NCI-H1930 (cell line): ENCODE results near the gene C19orf18.
"Not testable (repeated sequence)": the region's sequence is repeated elsewhere in the genome, so short reads cannot be mapped to it uniquely, and the experiment has no call there.

Experiments used
- DNase-seq, 2 experiments: peaks; one replicate each; lab custom pipeline; 2025; lab: John Stamatoyannopoulos, UW

C19orf18 gene

GRCh38 chr19:57974434-57974833, at the start of gene C19orf18:
C19orf18 (minus strand) TSS chr19:57974534; CDS start chr19:57974432, 102 bp downstream.
- DNase-seq, result no peak

- no peak for DNase-seq
Observed at GRCh38 chr19:58022283-58022660, 47.9 kb upstream of the C19orf18 start.

GRCh38 chr19:58021541-58022282, 47.4 kb upstream of the C19orf18 start:
- peak; percentile 31 to 69 for DNase-seq

- no peak for DNase-seq
Observed at GRCh38 chr19:58020129-58020528, 45.8 kb upstream of the C19orf18 start.

GRCh38 chr19:58014141-58014540, 39.8 kb upstream of the C19orf18 start:
- no peak for DNase-seq

- no peak for DNase-seq
Observed at GRCh38 chr19:58010507-58010906, 36.2 kb upstream of the C19orf18 start.

- DNase-seq, result peak; percentile 93 to 97
Observed at GRCh38 chr19:58009666-58010301, 35.5 kb upstream of the C19orf18 start.

GRCh38 chr19:58009301-58009665, 34.9 kb upstream of the C19orf18 start:
- no peak for DNase-seq

- not testable (repeated sequence) for DNase-seq
Observed at GRCh38 chr19:58008877-58009276, 34.5 kb upstream of the C19orf18 start.

- DNase-seq, result peak; percentile 12 to 41
Observed at GRCh38 chr19:58007285-58007684, 33.0 kb upstream of the C19orf18 start.

- DNase-seq, result no peak
Observed at GRCh38 chr19:58003174-58003828, 29.0 kb upstream of the C19orf18 start.

- DNase-seq, result peak; percentile 80 to 89
Observed at GRCh38 chr19:58002384-58003173, 28.2 kb upstream of the C19orf18 start, which contains the start of gene ZNF606. ZNF606 (minus strand) TSS chr19:58002820; CDS start chr19:58001319, 1,501 bp downstream.

- no peak for DNase-seq
Observed at GRCh38 chr19:58001895-58002369, 27.6 kb upstream of the C19orf18 start.

- no peak for DNase-seq
Observed at GRCh38 chr19:58000677-58001076, 26.3 kb upstream of the C19orf18 start.

- DNase-seq, result no peak
Observed at GRCh38 chr19:57992841-57993240, 18.5 kb upstream of the C19orf18 start.

- DNase-seq, result no peak
Observed at GRCh38 chr19:57978586-57979289, 4.4 kb upstream of the C19orf18 start.

GRCh38 chr19:57964761-57965160, 9.6 kb downstream of the C19orf18 start:
- peak in 1 of 2 experiments; percentile 31 for DNase-seq

- DNase-seq, result no peak
Observed at GRCh38 chr19:57961785-57962184, 12.5 kb downstream of the C19orf18 start.

GRCh38 chr19:57954996-57955395, 19.3 kb downstream of the C19orf18 start:
- DNase-seq, result no peak

- no peak for DNase-seq
Observed at GRCh38 chr19:57949702-57950101, 24.6 kb downstream of the C19orf18 start.

- no peak for DNase-seq
Observed at GRCh38 chr19:57949296-57949695, 25.0 kb downstream of the C19orf18 start.
